Transverse colon (tissue), 4 donors: ENCODE results near the gene REN. TPM values are rescaled to one million over a fixed set of nuclear protein-coding genes. Genes with fewer than 3 reads are reported as not detected.

Source experiments
- DNase-seq: peaks from one replicate; pipeline ENCODE4 v3.0.0-alpha.2; 2019
- H3K27ac ChIP-seq, 4 donors: fragments of 200-600 bp; sonication (generic); 2 replicates each; pipeline ENCODE4 v1.5.1; 2016 to 2018; ENCODE audit warnings: inconsistent platforms in 4 of 4
- H3K27me3 ChIP-seq: fragments of 200-600 bp; sonication (generic); 2 replicates; pipeline ENCODE4 v1.5.1; 2017; ENCODE audit warnings: inconsistent platforms
- H3K36me3 ChIP-seq, 4 donors: fragments of 200-600 bp; sonication (generic); 2 replicates each; pipeline ENCODE4 v1.5.1; 2017 to 2019; ENCODE audit warnings: inconsistent platforms in 4 of 4
- H3K4me1 ChIP-seq, 4 donors: fragments of 200-600 bp; sonication (generic); 2 replicates each; pipeline ENCODE4 v1.5.1; 2017 to 2020; ENCODE audit warnings: inconsistent platforms in 4 of 4
- H3K4me3 ChIP-seq, 4 donors: fragments of 200-600 bp; sonication (generic); 1 replicate in 1 of 4; 2 replicates in 3 of 4; pipeline versions ENCODE4 v1.5.1 to v1.6.1; 2017 to 2019; ENCODE audit warnings: inconsistent platforms in 4 of 4
- H3K9me3 ChIP-seq, 2 donors: fragments of 200-600 bp; sonication (generic); 2 replicates each; pipeline ENCODE4 v1.5.1; 2017 to 2019; ENCODE audit warnings: inconsistent platforms in 2 of 2
- EP300 ChIP-seq: sonication (generic); formaldehyde crosslinking; IDR thresholded peaks from one replicate; pipeline ENCODE4 v1.6.1; 2017; ENCODE audit warnings: antibody characterized with exemption, low read depth
- POLR2A ChIP-seq: fragments of 450-650 bp; IDR thresholded peaks from one replicate; pipeline ENCODE4 v1.6.1; 2016; ENCODE audit warnings: antibody characterized with exemption, mild to moderate bottlenecking, moderate library complexity
- POLR2AphosphoS5 ChIP-seq, 3 donors: sonication (generic); formaldehyde crosslinking; IDR thresholded peaks; one replicate each; pipeline ENCODE4 v1.6.1; 2016; ENCODE audit warnings: antibody characterized with exemption in 3 of 3
- WGBS, 2 donors: methylation state at CpG; one replicate each; pipeline ENCODE4 v1.1.5; 2018; ENCODE audit warnings: low coverage in 1 of 2; 5-methylcytosine and 5-hydroxymethylcytosine counted together
- in situ Hi-C, 4 donors: fragments of 200-750 bp; cut with MboI; loops; one replicate each; pipeline versions ENCODE4 v1.15.0 to v1.15.1; 2017; ENCODE audit warnings: low sequenced_read_pairs in 3 of 4, low pct_ligation_motif_present in 1 of 4, low pct_unique_long_range_greater_than_20kb in 1 of 4
- intact Hi-C: fragments of 100-400 bp; cut with DNase I; formaldehyde crosslinking; loops from one replicate; pipeline ENCODE4 v1.15.1; 2023; ENCODE audit warnings: low total_unique reads
- total RNA-seq, 4 donors: library from RNA; depleted of rRNA; stranded (reverse); fragments of >200 nt; gene quantifications; one replicate each; pipeline ENCODE4 v1.1.0, GENCODE V29; 2016
- TF ChIP-seq, protein P1 (sequence below), 5 experiments: fragments of 200-600 bp in 3 of 5; fragments of 450-650 bp in 2 of 5; sonication (generic) in 3 of 5; IDR thresholded peaks; 1 replicate in 2 of 5; 2 replicates in 3 of 5; pipeline ENCODE4 v1.5.1; 2016 to 2017; ENCODE audit warnings: antibody characterized with exemption in 5 of 5, inconsistent platforms in 3 of 5, mild to moderate bottlenecking in 2 of 5, moderate library complexity in 1 of 5

REN gene
- total RNA-seq, 4 donors from 2014 or later: 2.7 TPM; not detected in 3

DNA sequence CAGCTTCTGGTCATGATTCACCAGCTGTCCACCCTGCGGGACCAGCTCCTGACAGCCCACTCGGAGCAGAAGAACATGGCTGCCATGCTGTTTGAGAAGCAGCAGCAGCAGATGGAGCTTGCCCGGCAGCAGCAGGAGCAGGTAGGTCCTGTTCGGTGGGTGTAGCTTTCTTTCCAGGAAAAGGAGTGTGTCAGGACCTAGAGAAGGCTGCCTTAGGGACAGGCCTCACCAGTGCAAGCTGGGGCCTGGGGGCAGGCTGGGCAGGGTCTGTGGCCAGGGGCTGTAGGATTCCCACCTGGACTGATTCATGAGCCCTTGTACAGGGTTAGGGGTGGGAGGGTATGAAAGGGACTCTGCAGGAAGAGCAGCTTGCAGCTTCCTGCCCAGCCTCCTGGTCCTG is 49.6 kb downstream of the REN start:
- in situ Hi-C loops (no loop called here), intact Hi-C loops (no loop called here)
- TF ChIP-seq EP300 (no peak), POLR2A (no peak), POLR2AphosphoS5 (IDR thresholded peaks at IDR 0.05) (no peak)
- TF ChIP-seq, protein P1, sequence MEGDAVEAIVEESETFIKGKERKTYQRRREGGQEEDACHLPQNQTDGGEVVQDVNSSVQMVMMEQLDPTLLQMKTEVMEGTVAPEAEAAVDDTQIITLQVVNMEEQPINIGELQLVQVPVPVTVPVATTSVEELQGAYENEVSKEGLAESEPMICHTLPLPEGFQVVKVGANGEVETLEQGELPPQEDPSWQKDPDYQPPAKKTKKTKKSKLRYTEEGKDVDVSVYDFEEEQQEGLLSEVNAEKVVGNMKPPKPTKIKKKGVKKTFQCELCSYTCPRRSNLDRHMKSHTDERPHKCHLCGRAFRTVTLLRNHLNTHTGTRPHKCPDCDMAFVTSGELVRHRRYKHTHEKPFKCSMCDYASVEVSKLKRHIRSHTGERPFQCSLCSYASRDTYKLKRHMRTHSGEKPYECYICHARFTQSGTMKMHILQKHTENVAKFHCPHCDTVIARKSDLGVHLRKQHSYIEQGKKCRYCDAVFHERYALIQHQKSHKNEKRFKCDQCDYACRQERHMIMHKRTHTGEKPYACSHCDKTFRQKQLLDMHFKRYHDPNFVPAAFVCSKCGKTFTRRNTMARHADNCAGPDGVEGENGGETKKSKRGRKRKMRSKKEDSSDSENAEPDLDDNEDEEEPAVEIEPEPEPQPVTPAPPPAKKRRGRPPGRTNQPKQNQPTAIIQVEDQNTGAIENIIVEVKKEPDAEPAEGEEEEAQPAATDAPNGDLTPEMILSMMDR (IDR thresholded peaks at IDR 0.05): no peak
- no peak overlapping the region for H3K27ac ChIP-seq
- 96% methylated on average over 4 of the region's 4 CpGs; no CpG with 5 or more reads in 1 of the 2 donors for WGBS, 2 donors
- peaks cover 0 to 9% (median 4%) of the 10 kb centered on the region in 4 donors for H3K36me3 ChIP-seq
- no peaks in the 10 kb centered on the region for H3K27me3 ChIP-seq
- no peaks in the 10 kb centered on the region for H3K4me1 ChIP-seq
- DNase-seq: no peak
- no peaks in the 10 kb centered on the region for H3K9me3 ChIP-seq
- H3K4me3 ChIP-seq: no peak overlapping the region

- Histone ChIP-seq H3K4me1 (no peaks in the 10 kb centered on the region), H3K27ac (no peak overlapping the region), H3K4me3 (no peak overlapping the region), H3K36me3 (peaks cover 0 to 8% (median 3%) of the 10 kb centered on the region in 4 donors), H3K9me3 (no peaks in the 10 kb centered on the region), H3K27me3 (no peaks in the 10 kb centered on the region)
- in situ Hi-C loops (no loop called here), intact Hi-C loops (no loop called here)
- TF ChIP-seq POLR2AphosphoS5 (IDR thresholded peaks at IDR 0.05): no peak
- 85% methylated on average over 4 of the region's 4 CpGs; no CpG with 5 or more reads in 1 of the 2 donors for WGBS, 2 donors
- DNase-seq: no peak
Observed at GRCh38 chr1:204115116-204115515, 51.0 kb downstream of the REN start.

- WGBS, 2 donors: 92 to 93% methylated on average over 2 to 4 of the region's 4 CpGs
- Histone ChIP-seq H3K27ac (no peak overlapping the region), H3K4me1 (no peaks in the 10 kb centered on the region), H3K9me3 (no peaks in the 10 kb centered on the region), H3K4me3 (no peak overlapping the region), H3K36me3 (peaks cover 0 to 8% (median 3%) of the 10 kb centered on the region in 4 donors), H3K27me3 (no peaks in the 10 kb centered on the region)
- in situ Hi-C loops (no loop called here), intact Hi-C loops (no loop called here)
- no peak for DNase-seq
- TF ChIP-seq EP300: no peak
- no peak for TF ChIP-seq POLR2A
- TF ChIP-seq POLR2AphosphoS5 (IDR thresholded peaks at IDR 0.05): no peak
- TF ChIP-seq, protein P1 (IDR thresholded peaks at IDR 0.05): no peak
Observed at GRCh38 chr1:204114606-204115005, 51.5 kb downstream of the REN start.

- intact Hi-C loops: no loop called here
- Histone ChIP-seq H3K27ac (peak overlapping the region in 1 of 4 donors; percentile 38), H3K27me3 (no peaks in the 10 kb centered on the region), H3K9me3 (no peaks in the 10 kb centered on the region), H3K36me3 (peaks cover 0 to 5% (median under 1%) of the 10 kb centered on the region in 4 donors), H3K4me3 (no peak overlapping the region), H3K4me1 (peaks cover 0 to 3% (median 0%) of the 10 kb centered on the region in 4 donors)
- TF ChIP-seq, protein P1 (IDR thresholded peaks at IDR 0.05): no peak
- TF ChIP-seq POLR2A (no peak), POLR2AphosphoS5 (IDR thresholded peaks at IDR 0.05) (no peak), EP300 (no peak)
- no peak for DNase-seq
- WGBS, 2 donors: 73 to 100% methylated on average over 1 of the region's 1 CpG
- in situ Hi-C loops: no loop called here
Observed at GRCh38 chr1:204113896-204114295, 52.2 kb downstream of the REN start.
